Mammary epithelial cell (primary cell): ENCODE measurements around the gene CTCF.

Experiments used
- CTCF ChIP-seq, 2 donors: IDR thresholded peaks in 1 of 2; conservative IDR thresholded peaks in 1 of 2; 2 replicates each; pipeline ENCODE4 v1.5.1; 2011 to 2012; ENCODE audit warnings: inconsistent platforms in 2 of 2, low read length in 2 of 2, mild to moderate bottlenecking in 2 of 2, control low read depth in 1 of 2, low read depth in 1 of 2; ENCODE audit not compliant: insufficient read depth in 1 of 2; ENCODE audit errors: extremely low read depth in 1 of 2
- EZH2 ChIP-seq: IDR thresholded peaks from 2 replicates; pipeline ENCODE4 v1.6.1; 2012; ENCODE audit warnings: low read length, inconsistent platforms, borderline replicate concordance

GRCh38 chr16:67653789-67654402, 91.6 kb downstream of the CTCF start:
- TF ChIP-seq CTCF (conservative IDR thresholded peaks at IDR 0.05 in 1 of 2, IDR thresholded peaks at IDR 0.05 in 1 of 2; ENCODE audit: extremely low read depth in 1 of 2, insufficient read depth in 1 of 2, low read depth in 1 of 2, low read length in 2 of 2) (no peak), EZH2 (no peak)
